ENCODE results near the gene TREML4.
"Not testable (repeated sequence)": the region's sequence is repeated elsewhere in the genome, so short reads cannot be mapped to it uniquely, and the experiment has no call there.

Gene TREML4

DNA sequence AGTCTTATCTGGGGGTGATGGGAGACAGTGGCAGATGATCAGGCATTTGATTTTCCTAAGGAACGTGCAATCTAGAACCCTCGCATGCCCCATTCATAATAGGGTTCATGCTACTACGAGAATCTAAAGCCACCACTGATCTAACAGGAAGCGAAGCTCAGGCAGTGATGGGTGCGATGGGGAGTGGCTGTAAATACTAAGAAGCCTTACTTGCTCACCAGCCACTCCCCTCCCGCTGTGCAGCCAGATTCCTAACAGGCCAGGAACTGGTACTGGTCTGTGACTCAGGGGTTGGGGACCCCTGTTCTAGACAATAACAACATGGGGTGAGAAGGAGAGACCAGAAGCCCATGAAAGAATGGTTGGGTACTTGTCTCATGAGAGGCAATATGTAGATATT, 4.5 kb downstream of the TREML4 start:
- TF ChIP-seq, protein P1, sequence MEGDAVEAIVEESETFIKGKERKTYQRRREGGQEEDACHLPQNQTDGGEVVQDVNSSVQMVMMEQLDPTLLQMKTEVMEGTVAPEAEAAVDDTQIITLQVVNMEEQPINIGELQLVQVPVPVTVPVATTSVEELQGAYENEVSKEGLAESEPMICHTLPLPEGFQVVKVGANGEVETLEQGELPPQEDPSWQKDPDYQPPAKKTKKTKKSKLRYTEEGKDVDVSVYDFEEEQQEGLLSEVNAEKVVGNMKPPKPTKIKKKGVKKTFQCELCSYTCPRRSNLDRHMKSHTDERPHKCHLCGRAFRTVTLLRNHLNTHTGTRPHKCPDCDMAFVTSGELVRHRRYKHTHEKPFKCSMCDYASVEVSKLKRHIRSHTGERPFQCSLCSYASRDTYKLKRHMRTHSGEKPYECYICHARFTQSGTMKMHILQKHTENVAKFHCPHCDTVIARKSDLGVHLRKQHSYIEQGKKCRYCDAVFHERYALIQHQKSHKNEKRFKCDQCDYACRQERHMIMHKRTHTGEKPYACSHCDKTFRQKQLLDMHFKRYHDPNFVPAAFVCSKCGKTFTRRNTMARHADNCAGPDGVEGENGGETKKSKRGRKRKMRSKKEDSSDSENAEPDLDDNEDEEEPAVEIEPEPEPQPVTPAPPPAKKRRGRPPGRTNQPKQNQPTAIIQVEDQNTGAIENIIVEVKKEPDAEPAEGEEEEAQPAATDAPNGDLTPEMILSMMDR (IDR thresholded peaks at IDR 0.05; ENCODE audit: extremely low read depth, missing control alignments) = no peak
- no peak for DNase-seq (ENCODE audit: low spot score)

DNA sequence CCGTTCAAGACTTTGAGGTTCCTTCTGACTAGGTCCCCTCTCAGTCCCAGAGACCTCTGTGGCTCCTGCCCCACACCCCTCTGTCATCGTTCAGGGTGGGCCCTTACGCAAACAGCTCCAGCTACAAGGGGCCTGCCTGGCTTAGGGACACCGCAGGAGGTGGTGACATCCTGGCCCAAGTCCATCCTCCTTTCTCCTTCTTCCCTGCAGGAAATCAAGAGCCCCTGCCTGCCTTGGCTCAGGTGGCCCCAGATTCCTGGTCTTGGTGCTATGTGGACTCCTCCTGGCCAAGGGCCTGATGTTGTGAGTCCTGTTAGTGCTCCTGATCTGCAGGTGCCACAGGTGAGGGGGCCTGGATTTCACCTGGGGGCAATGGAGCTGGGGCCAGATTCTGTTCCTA, 8.1 kb downstream of the TREML4 start:
- DNase-seq (ENCODE audit: low spot score) = no peak
- TF ChIP-seq, protein P1 (IDR thresholded peaks at IDR 0.05; ENCODE audit: extremely low read depth, missing control alignments) = no peak

DNA sequence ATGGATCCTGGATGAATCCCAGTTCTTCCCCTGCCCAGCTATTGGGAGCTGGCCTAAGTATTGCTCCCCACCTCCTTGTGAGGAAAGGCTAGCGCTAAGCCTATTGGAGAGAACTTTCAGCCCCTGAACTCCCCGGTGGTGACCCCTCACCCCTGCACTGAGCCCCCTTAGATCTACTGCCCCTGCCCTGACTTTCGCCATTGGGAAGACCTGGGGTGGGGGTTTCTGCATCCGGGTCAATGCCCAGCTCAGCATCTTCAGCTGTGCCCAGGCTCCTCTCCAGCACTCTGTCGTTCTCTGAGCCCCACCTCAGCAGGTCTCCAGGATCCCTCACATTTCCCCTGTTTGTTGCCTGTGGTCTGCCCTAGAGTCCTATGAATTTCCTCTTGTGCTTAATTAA, 9.0 kb downstream of the TREML4 start:
- DNase-seq (ENCODE audit: low spot score) = no peak
- TF ChIP-seq, protein P1 (IDR thresholded peaks at IDR 0.05; ENCODE audit: extremely low read depth, missing control alignments) = no peak

DNA sequence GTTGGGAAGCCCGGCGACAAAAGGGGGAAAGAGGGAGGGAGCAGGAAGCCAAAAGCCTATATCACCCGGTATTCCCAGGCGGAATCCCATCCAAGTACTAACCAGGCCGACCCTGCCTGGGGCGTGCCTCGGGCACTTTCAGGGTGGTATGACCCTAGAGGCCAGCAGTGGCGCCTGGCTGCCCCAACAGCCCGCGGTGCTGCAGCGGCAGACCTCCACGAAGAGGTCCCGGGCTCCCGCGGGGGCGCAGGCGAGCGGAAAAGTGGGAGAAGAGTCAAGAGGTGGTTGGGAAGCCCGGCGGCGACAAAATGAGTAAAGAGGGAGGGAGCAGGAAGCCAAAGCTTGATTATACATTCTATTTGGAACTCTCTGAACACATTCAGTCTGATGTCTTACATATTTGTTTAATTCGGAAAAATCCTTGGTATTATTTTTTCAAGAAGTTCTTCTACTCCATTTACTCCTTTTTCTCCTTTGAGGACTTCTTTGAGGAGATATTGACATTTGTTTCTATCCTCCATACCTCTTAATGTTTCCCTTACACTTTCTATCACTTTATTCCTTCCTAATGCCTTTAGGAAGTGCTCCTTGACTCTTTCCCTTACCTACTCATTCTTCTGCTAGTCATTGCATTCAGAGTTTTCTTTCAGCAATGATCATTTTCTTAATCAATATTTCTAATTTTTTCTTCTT, 11.5 kb downstream of the TREML4 start:
- TF ChIP-seq, protein P1 (IDR thresholded peaks at IDR 0.05; ENCODE audit: extremely low read depth, missing control alignments) = no peak

DNA sequence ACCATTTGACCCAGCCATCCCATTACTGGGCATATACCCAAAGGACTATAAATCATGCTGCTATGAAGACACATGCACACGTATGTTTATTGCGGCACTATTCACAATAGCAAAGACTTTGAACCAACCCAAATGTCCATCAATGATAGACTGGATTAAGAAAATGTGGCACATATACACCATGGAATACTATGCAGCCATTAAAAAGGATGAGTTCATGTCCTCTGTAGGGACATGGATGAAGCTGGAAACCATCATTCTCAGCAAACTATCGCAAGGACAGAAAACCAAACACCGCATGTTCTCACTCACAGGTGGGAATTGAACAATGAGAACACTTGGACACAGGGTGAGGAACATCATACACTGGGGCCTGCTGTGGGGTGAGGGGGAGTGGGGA, 18.4 kb downstream of the TREML4 start:
- DNase-seq (ENCODE audit: low spot score) = not testable (repeated sequence)

More for the DNA sequence above, 11.5 kb downstream of the TREML4 start:
- DNase-seq (ENCODE audit: low spot score) = no peak

DNA sequence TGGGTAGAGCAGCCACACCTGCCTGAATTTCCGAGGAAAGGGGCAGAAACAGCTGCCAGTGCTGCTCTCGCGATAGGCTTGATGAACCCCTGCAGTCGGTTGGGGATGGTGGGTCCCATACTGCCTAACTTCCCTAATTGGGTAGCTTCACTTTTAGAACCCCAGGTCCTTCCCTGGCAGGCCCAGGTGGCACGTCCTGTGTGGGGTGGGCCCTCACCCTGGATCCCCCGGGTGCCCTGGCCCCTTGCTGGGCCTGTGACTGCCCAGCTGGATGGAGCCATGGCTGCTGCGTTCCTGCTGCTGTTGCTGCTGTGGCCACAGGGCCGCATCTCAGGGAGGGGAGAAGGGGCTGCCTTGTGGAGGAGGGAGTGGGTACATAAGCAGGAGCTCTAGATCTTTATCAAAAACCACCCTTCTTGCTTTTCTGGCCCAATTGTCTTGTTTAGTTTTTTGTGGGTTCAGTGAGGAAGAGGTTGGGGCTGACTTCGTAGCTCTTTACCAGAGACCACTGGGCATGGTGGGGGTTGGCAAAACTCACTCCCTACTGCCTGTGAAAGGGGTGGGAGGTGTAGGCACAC, 19.2 kb downstream of the TREML4 start:
- DNase-seq (ENCODE audit: low spot score) = no peak
- TF ChIP-seq, protein P1 (IDR thresholded peaks at IDR 0.05; ENCODE audit: extremely low read depth, missing control alignments) = no peak

DNA sequence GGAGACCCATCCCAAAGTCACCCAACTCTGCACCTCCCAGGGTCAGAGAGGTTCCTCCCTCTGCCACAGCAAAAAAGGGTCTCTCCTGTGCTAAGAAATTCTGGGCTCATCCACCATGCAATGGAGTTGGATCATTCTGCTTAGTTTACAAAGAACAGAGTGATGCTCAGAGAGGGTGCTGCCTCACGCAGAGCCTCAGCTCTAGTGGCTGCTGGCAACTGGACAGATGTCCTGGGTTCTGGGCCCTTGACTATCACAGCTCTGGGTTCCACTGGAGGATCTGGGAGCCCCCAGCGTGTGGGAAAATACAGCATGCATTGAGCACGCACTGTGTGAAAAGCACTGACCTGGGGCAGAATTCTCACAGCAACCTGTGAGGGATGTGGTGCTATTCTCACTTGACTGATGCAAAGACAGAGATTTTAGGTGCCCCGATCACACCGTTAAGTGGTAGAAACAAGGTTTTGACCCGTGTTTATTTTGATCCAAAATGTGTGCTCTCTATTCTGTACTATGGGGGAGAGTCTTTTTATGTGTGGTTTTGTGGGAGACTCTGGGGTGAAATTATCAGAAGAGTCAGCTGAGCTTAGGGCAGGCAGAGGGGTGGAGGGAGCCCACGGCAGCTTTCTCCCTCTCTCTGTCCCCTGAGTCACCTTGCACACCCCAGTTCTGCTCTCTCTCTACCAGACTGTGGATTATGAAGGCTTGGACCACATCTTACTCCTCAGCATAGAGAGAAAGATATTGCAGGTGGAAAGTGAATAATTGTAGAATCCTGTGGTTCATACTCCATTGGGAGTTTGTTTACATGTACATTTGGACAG, 19.9 kb downstream of the TREML4 start:
- DNase-seq (ENCODE audit: low spot score) = no peak
- TF ChIP-seq, protein P1 (IDR thresholded peaks at IDR 0.05; ENCODE audit: extremely low read depth, missing control alignments) = no peak

Data from GM20000 (cell line).